CD14-positive monocyte (primary cell): Measurements from ENCODE around the gene LAMA3. TPM values are rescaled to one million over a fixed set of nuclear protein-coding genes. Genes with fewer than 3 reads are reported as not detected.

Source experiments
- DNase-seq, 3 donors: peaks; one replicate each; pipeline ENCODE4 v3.0.0-alpha.2; 2011 to 2022
- H2AFZ ChIP-seq: 2 replicates; pipeline ENCODE4 v1.6.0; 2012; ENCODE audit warnings: mild to moderate bottlenecking, low read depth, low read length, inconsistent platforms; ENCODE audit not compliant: insufficient read depth, poor library complexity, severe bottlenecking
- H3K27ac ChIP-seq, 2 donors: 1 replicate in 1 of 2; 2 replicates in 1 of 2; pipeline ENCODE4 v1.5.1; 2012 to 2013; ENCODE audit warnings: low read length in 2 of 2, control low read depth in 1 of 2, inconsistent platforms in 1 of 2, low read depth in 1 of 2, mild to moderate bottlenecking in 1 of 2
- H3K27me3 ChIP-seq, 2 donors: one replicate each; pipeline versions ENCODE4 v1.6.0 to v1.6.1; 2011 to 2013; ENCODE audit warnings: low read length in 2 of 2; ENCODE audit not compliant: control insufficient read depth in 2 of 2, insufficient read depth in 2 of 2
- H3K36me3 ChIP-seq, 2 donors: replicated peaks in 1 of 2; 1 replicate in 1 of 2; 2 replicates in 1 of 2; pipeline versions ENCODE4 v1.5.1 to v1.6.1; 2012 to 2013; ENCODE audit warnings: low read length in 2 of 2, control low read depth in 1 of 2, inconsistent platforms in 1 of 2, mild to moderate bottlenecking in 1 of 2; ENCODE audit not compliant: insufficient read depth in 2 of 2, control insufficient read depth in 1 of 2
- H3K4me1 ChIP-seq, 2 donors: 1 replicate in 1 of 2; 2 replicates in 1 of 2; pipeline versions ENCODE4 v1.5.1 to v1.6.1; 2012 to 2013; ENCODE audit warnings: low read length in 2 of 2, control low read depth in 1 of 2, inconsistent platforms in 1 of 2, mild to moderate bottlenecking in 1 of 2, moderate library complexity in 1 of 2; ENCODE audit not compliant: insufficient read depth in 2 of 2, control insufficient read depth in 1 of 2
- H3K4me2 ChIP-seq: replicated peaks from 2 replicates; pipeline ENCODE3; 2012; ENCODE audit warnings: low read length, moderate library complexity, mild to moderate bottlenecking; ENCODE audit not compliant: poor library complexity, severe bottlenecking; ENCODE audit errors: extremely low read depth
- H3K4me3 ChIP-seq, 3 experiments: fragments of 200-600 bp in 1 of 3; sonication (generic) in 1 of 3; replicated peaks in 1 of 3; 1 replicate in 2 of 3; 2 replicates in 1 of 3; pipeline ENCODE4 v1.5.1; 2011 to 2013; ENCODE audit warnings: low read length in 3 of 3, mild to moderate bottlenecking in 3 of 3, control low read depth in 2 of 3, low read depth in 2 of 3, inconsistent platforms in 1 of 3, moderate library complexity in 1 of 3
- H3K79me2 ChIP-seq: 2 replicates; pipeline ENCODE4 v1.6.0; 2012; ENCODE audit warnings: mild to moderate bottlenecking, control low read depth, inconsistent platforms, low read length, moderate library complexity; ENCODE audit not compliant: insufficient read depth
- H3K9ac ChIP-seq: 2 replicates; pipeline ENCODE4 v1.6.0; 2017; ENCODE audit warnings: low read length, mild to moderate bottlenecking; ENCODE audit not compliant: insufficient read depth, poor library complexity, severe bottlenecking
- H3K9me3 ChIP-seq, 2 donors: replicated peaks in 1 of 2; 1 replicate in 1 of 2; 2 replicates in 1 of 2; pipeline versions ENCODE4 v1.5.1 to v1.6.1; 2012 to 2013; ENCODE audit warnings: low read length in 2 of 2, control low read depth in 1 of 2; ENCODE audit not compliant: control insufficient read depth in 1 of 2, insufficient read depth in 1 of 2
- H4K20me1 ChIP-seq: 2 replicates; pipeline ENCODE4 v1.6.0; 2012; ENCODE audit warnings: mild to moderate bottlenecking, low read length, control low read depth, moderate library complexity; ENCODE audit not compliant: insufficient read depth
- H3K27ac Mint-ChIP-seq, 7 donors: one replicate each; pipeline ENCODE4 v1.8.0; 2020; ENCODE audit warnings: mild to moderate bottlenecking in 7 of 7, mixed read lengths in 7 of 7, moderate library complexity in 6 of 7, inconsistent platforms in 2 of 7
- H3K27me3 Mint-ChIP-seq, 3 donors: one replicate each; pipeline ENCODE4 v1.8.0; 2021 to 2022; ENCODE audit warnings: low read depth in 3 of 3, mild to moderate bottlenecking in 3 of 3, mixed read lengths in 3 of 3, moderate library complexity in 3 of 3, inconsistent platforms in 1 of 3
- H3K36me3 Mint-ChIP-seq, 2 donors: one replicate each; pipeline ENCODE4 v1.8.0; 2020; ENCODE audit warnings: mixed read lengths in 2 of 2, inconsistent platforms in 1 of 2, mild to moderate bottlenecking in 1 of 2
- H3K4me1 Mint-ChIP-seq: one replicate; pipeline ENCODE4 v1.8.0; 2020; ENCODE audit warnings: mild to moderate bottlenecking, mixed read lengths
- H3K4me3 Mint-ChIP-seq, 2 donors: one replicate each; pipeline ENCODE4 v1.8.0; 2020; ENCODE audit warnings: mild to moderate bottlenecking in 2 of 2, mixed read lengths in 2 of 2, moderate library complexity in 1 of 2
- H3K9me3 Mint-ChIP-seq, 7 donors: one replicate each; pipeline ENCODE4 v1.8.0; 2020 to 2022; ENCODE audit warnings: mixed read lengths in 7 of 7, mild to moderate bottlenecking in 6 of 7, moderate library complexity in 6 of 7, inconsistent platforms in 2 of 7
- WGBS: methylation state at CpG from one replicate; pipeline ENCODE4 v1.1.5; 2013; ENCODE audit warnings: missing lambda C conversion rate; ENCODE audit not compliant: insufficient coverage; 5-methylcytosine and 5-hydroxymethylcytosine counted together
- intact Hi-C, 2 donors: fragments of 100-400 bp; cut with micrococcal nuclease; formaldehyde crosslinking; loops; one replicate each; pipeline versions ENCODE4 v1.15.0 to v1.15.1; 2023
- polyA plus RNA-seq, 3 donors: library from polyadenylated mRNA; depleted of rRNA in 1 of 3; unstranded in 2 of 3; stranded (reverse) in 1 of 3; fragments of 300-500 nt in 2 of 3; fragments of >200 nt in 1 of 3; fragmentation: Illumina TruSeq in 2 of 3; gene quantifications; 1 replicate in 2 of 3; 2 replicates in 1 of 3; pipeline ENCODE4 v1.2.3, GENCODE V29; 2012 to 2021
- TF ChIP-seq, protein P1 (sequence below): fragments of 200-600 bp; IDR thresholded peaks from one replicate; pipeline ENCODE4 v1.8.0; 2022; ENCODE audit warnings: antibody characterized with exemption, mild to moderate bottlenecking

LAMA3 gene
- polyA plus RNA-seq, 3 donors: not detected

DNA sequence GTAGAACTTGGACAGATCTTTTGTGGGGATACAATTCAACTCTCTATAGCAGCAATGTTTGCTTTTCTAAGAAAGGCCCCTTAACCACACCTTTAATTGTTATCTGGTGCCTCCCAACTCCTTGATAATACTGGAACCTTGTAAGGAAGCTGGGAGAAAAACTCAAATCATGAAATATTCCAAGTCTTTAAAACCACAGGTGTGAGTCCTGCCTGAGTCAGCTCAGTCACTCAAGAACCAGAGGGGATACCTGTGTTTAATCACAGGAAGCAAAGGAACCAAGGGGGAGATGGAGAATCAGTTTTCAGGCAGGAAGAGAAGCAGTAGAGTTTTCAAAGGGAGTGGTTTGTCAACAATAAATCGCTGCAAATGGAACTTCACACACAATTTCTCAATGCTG, 159.9 kb downstream of the LAMA3 start:
- Histone ChIP-seq H3K4me3 (no peak overlapping the region), H3K9me3 (no peaks in the 10 kb centered on the region), H3K79me2 (no peaks in the 10 kb centered on the region), H4K20me1 (no peaks in the 10 kb centered on the region), H3K9ac (no peak overlapping the region), H3K27me3 (no peaks in the 10 kb centered on the region), H3K4me1 (peaks cover 6 to 7% of the 10 kb centered on the region in 2 donors), H3K36me3 (no peaks in the 10 kb centered on the region), H3K4me2 (no peak overlapping the region), H3K27ac (no peak overlapping the region), H2AFZ (no peak overlapping the region)
- TF ChIP-seq, protein P1, sequence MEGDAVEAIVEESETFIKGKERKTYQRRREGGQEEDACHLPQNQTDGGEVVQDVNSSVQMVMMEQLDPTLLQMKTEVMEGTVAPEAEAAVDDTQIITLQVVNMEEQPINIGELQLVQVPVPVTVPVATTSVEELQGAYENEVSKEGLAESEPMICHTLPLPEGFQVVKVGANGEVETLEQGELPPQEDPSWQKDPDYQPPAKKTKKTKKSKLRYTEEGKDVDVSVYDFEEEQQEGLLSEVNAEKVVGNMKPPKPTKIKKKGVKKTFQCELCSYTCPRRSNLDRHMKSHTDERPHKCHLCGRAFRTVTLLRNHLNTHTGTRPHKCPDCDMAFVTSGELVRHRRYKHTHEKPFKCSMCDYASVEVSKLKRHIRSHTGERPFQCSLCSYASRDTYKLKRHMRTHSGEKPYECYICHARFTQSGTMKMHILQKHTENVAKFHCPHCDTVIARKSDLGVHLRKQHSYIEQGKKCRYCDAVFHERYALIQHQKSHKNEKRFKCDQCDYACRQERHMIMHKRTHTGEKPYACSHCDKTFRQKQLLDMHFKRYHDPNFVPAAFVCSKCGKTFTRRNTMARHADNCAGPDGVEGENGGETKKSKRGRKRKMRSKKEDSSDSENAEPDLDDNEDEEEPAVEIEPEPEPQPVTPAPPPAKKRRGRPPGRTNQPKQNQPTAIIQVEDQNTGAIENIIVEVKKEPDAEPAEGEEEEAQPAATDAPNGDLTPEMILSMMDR: no peak
- Mint-ChIP-seq H3K27me3 (peaks cover 0 to 1% (median 0%) of the 10 kb centered on the region in 3 donors), H3K9me3 (peaks cover 0 to 2% (median 0%) of the 10 kb centered on the region in 7 donors), H3K36me3 (no peaks in the 10 kb centered on the region), H3K4me1 (peaks cover 14% of the 10 kb centered on the region), H3K4me3 (no peak overlapping the region), H3K27ac (no peak overlapping the region)
- DNase-seq: no peak
- intact Hi-C loops: no loop called here
- WGBS: no CpG with 5 or more reads among the region's 1 CpG

DNA sequence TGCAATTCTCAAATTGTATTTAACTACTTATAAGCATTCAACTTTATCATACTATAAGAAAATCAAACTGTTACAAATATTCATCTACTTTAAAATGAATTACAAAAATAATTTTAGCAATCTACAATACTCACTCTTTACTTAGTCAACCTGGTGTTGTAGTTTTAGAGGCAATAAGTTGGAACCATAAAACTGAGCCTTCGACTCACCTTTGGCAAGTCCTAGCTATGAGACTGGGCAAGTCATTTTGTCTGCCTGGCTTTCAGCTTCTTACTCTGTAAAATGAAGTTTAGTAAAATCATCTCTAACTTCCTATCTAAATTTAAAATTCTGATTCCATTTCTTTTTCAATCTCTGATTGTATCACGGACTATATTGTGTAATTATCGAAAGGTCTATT, 161.0 kb downstream of the LAMA3 start:
- no peaks in the 10 kb centered on the region for H3K36me3 ChIP-seq
- H3K27ac ChIP-seq: no peak overlapping the region
- Mint-ChIP-seq H3K4me1 (peaks cover 14% of the 10 kb centered on the region), H3K27me3 (peaks cover 0 to 1% (median 0%) of the 10 kb centered on the region in 3 donors), H3K9me3 (peaks cover 0 to 2% (median 0%) of the 10 kb centered on the region in 7 donors), H3K27ac (no peak overlapping the region), H3K4me3 (no peak overlapping the region), H3K36me3 (no peaks in the 10 kb centered on the region)
- H4K20me1 ChIP-seq: no peaks in the 10 kb centered on the region
- H3K4me2 ChIP-seq: no peak overlapping the region
- H3K9ac ChIP-seq: no peak overlapping the region
- no peaks in the 10 kb centered on the region for H3K79me2 ChIP-seq
- H3K27me3 ChIP-seq: no peaks in the 10 kb centered on the region
- TF ChIP-seq, protein P1: no peak
- H3K4me3 ChIP-seq: no peak overlapping the region
- intact Hi-C loops: no loop called here
- peaks cover 6 to 7% of the 10 kb centered on the region in 2 donors for H3K4me1 ChIP-seq
- no peaks in the 10 kb centered on the region for H3K9me3 ChIP-seq
- no peak for DNase-seq
- WGBS: 100% methylated on average over 1 of the region's 3 CpGs
- H2AFZ ChIP-seq: no peak overlapping the region
